Measurements from ENCODE around the gene CGNL1. TPM values are rescaled to one million over a fixed set of nuclear protein-coding genes. Genes with fewer than 3 reads are reported as not detected.

CGNL1 gene
- polyA plus RNA-seq, 1 donor, result 7.8 TPM

DNA sequence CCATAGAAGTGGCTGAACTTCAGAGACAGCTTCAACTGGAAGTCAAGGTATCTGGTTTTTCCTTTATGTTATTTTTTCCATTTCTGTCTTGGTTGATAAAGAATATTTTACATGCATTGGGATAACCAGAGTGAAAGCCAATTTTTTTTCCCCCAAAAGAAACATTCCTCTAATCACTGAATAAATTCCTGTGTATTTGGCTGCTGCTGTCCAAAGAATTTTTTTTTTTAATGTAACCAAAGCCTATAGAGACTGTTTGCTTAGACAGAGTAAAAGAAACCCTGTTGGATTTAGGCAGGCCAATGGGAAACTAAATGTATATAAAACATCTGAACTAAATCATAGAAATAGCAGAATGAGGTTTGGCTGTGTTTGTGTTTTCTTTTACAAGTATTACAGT lies 75.2 kb downstream of the CGNL1 start:
- no peaks in the 10 kb centered on the region for H3K27me3 ChIP-seq (ENCODE audit: control insufficient read depth, insufficient read depth, low read length)
- no peak overlapping the region for H3K4me3 ChIP-seq (ENCODE audit: low read length)
- no peak for DNase-seq
- no peaks in the 10 kb centered on the region for H3K4me1 ChIP-seq (ENCODE audit: control insufficient read depth, insufficient read depth, low read length)
- no peak overlapping the region for H3K27ac ChIP-seq (ENCODE audit: low read length)
- no peaks in the 10 kb centered on the region for H3K9me3 ChIP-seq (ENCODE audit: control insufficient read depth, low read depth, low read length)
- H3K36me3 ChIP-seq (ENCODE audit: control insufficient read depth, insufficient read depth, low read length), result peaks cover 5% of the 10 kb centered on the region

DNA sequence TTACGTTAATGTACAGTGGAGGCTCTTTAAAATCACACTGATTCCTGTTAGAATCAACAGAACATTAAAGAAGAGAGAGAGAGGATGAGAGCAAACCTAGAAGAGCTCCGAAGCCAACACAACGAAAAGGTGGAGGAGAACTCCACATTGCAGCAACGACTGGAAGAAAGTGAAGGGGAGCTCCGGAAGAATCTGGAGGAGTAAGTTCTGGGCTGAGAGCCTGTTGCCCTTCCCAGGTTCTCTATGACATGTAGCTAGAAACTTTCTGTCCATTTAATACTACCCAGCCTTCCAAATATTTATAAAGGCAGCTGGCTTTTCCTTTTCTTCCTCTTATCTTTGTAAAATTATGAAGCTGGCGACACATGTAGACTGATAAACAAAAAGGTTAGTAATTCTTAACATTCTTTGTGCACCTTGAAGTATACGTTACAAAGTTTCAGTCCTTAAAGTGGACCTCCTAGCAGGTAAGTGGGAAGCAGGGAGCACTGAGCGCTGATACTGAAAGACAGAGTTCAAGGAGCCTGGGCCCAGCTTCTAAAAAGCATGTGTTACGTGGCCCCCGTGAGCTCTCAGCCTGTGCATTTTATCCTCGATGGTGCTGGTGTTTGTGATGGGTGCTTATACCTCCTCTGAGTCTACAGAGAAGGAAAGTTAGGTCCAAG lies 75.9 kb downstream of the CGNL1 start:
- Histone ChIP-seq H3K9me3 (ENCODE audit: control insufficient read depth, low read depth, low read length) (no peaks in the 10 kb centered on the region), H3K27me3 (ENCODE audit: control insufficient read depth, insufficient read depth, low read length) (no peaks in the 10 kb centered on the region), H3K36me3 (ENCODE audit: control insufficient read depth, insufficient read depth, low read length) (peaks cover 5% of the 10 kb centered on the region), H3K27ac (ENCODE audit: low read length) (no peak overlapping the region), H3K4me1 (ENCODE audit: control insufficient read depth, insufficient read depth, low read length) (no peaks in the 10 kb centered on the region), H3K4me3 (ENCODE audit: low read length) (no peak overlapping the region)
- no CpG with 5 or more reads among the region's 11 CpGs for WGBS (ENCODE audit: insufficient coverage, low lambda C conversion rate)
- no peak for DNase-seq

GRCh38 chr15:57455929-57456328 lies 79.6 kb downstream of the CGNL1 start:
- no peaks in the 10 kb centered on the region for H3K27me3 ChIP-seq (ENCODE audit: control insufficient read depth, insufficient read depth, low read length)
- no peak overlapping the region for H3K27ac ChIP-seq (ENCODE audit: low read length)
- H3K4me1 ChIP-seq (ENCODE audit: control insufficient read depth, insufficient read depth, low read length), result no peaks in the 10 kb centered on the region
- no peak overlapping the region for H3K4me3 ChIP-seq (ENCODE audit: low read length)
- WGBS (ENCODE audit: insufficient coverage, low lambda C conversion rate), result no CpG with 5 or more reads among the region's 2 CpGs
- H3K36me3 ChIP-seq (ENCODE audit: control insufficient read depth, insufficient read depth, low read length), result peaks cover 5% of the 10 kb centered on the region
- DNase-seq, result no peak
- H3K9me3 ChIP-seq (ENCODE audit: control insufficient read depth, low read depth, low read length), result no peaks in the 10 kb centered on the region

GRCh38 chr15:57456559-57456958 lies 80.3 kb downstream of the CGNL1 start:
- H3K4me3 ChIP-seq (ENCODE audit: low read length), result no peak overlapping the region
- no CpG with 5 or more reads among the region's 4 CpGs for WGBS (ENCODE audit: insufficient coverage, low lambda C conversion rate)

GRCh38 chr15:57457726-57458125 lies 81.4 kb downstream of the CGNL1 start:
- no peak overlapping the region for H3K27ac ChIP-seq (ENCODE audit: low read length)
- H3K4me3 ChIP-seq (ENCODE audit: low read length), result no peak overlapping the region
- DNase-seq, result no peak
- no CpG with 5 or more reads among the region's 3 CpGs for WGBS (ENCODE audit: insufficient coverage, low lambda C conversion rate)
- no peaks in the 10 kb centered on the region for H3K4me1 ChIP-seq (ENCODE audit: control insufficient read depth, insufficient read depth, low read length)
- H3K9me3 ChIP-seq (ENCODE audit: control insufficient read depth, low read depth, low read length), result no peaks in the 10 kb centered on the region
- peaks cover 5% of the 10 kb centered on the region for H3K36me3 ChIP-seq (ENCODE audit: control insufficient read depth, insufficient read depth, low read length)
- H3K27me3 ChIP-seq (ENCODE audit: control insufficient read depth, insufficient read depth, low read length), result no peaks in the 10 kb centered on the region

More at GRCh38 chr15:57456559-57456958, 80.3 kb downstream of the CGNL1 start:
- Histone ChIP-seq H3K4me1 (ENCODE audit: control insufficient read depth, insufficient read depth, low read length) (no peaks in the 10 kb centered on the region), H3K27me3 (ENCODE audit: control insufficient read depth, insufficient read depth, low read length) (no peaks in the 10 kb centered on the region), H3K27ac (ENCODE audit: low read length) (no peak overlapping the region), H3K9me3 (ENCODE audit: control insufficient read depth, low read depth, low read length) (no peaks in the 10 kb centered on the region), H3K36me3 (ENCODE audit: control insufficient read depth, insufficient read depth, low read length) (peaks cover 5% of the 10 kb centered on the region)
- DNase-seq, result no peak

GRCh38 chr15:57458356-57458781 lies 82.1 kb downstream of the CGNL1 start:
- H3K9me3 ChIP-seq (ENCODE audit: control insufficient read depth, low read depth, low read length), result no peaks in the 10 kb centered on the region
- H3K4me1 ChIP-seq (ENCODE audit: control insufficient read depth, insufficient read depth, low read length), result no peaks in the 10 kb centered on the region
- H3K27me3 ChIP-seq (ENCODE audit: control insufficient read depth, insufficient read depth, low read length), result no peaks in the 10 kb centered on the region
- WGBS (ENCODE audit: insufficient coverage, low lambda C conversion rate), result no CpG with 5 or more reads among the region's 7 CpGs
- no peak overlapping the region for H3K4me3 ChIP-seq (ENCODE audit: low read length)
- peaks cover 4% of the 10 kb centered on the region for H3K36me3 ChIP-seq (ENCODE audit: control insufficient read depth, insufficient read depth, low read length)
- no peak overlapping the region for H3K27ac ChIP-seq (ENCODE audit: low read length)
- DNase-seq, result peak in 1 of 2 donors; percentile 30

- Histone ChIP-seq H3K9me3 (ENCODE audit: control insufficient read depth, low read depth, low read length) (no peaks in the 10 kb centered on the region), H3K4me3 (ENCODE audit: low read length) (no peak overlapping the region), H3K4me1 (ENCODE audit: control insufficient read depth, insufficient read depth, low read length) (no peaks in the 10 kb centered on the region), H3K27me3 (ENCODE audit: control insufficient read depth, insufficient read depth, low read length) (no peaks in the 10 kb centered on the region), H3K27ac (ENCODE audit: low read length) (no peak overlapping the region), H3K36me3 (ENCODE audit: control insufficient read depth, insufficient read depth, low read length) (no peaks in the 10 kb centered on the region)
- WGBS (ENCODE audit: insufficient coverage, low lambda C conversion rate), result 100% methylated on average over 2 of the region's 3 CpGs
- DNase-seq, result no peak
Measured at GRCh38 chr15:57460208-57460816, 84.0 kb downstream of the CGNL1 start.

DNA sequence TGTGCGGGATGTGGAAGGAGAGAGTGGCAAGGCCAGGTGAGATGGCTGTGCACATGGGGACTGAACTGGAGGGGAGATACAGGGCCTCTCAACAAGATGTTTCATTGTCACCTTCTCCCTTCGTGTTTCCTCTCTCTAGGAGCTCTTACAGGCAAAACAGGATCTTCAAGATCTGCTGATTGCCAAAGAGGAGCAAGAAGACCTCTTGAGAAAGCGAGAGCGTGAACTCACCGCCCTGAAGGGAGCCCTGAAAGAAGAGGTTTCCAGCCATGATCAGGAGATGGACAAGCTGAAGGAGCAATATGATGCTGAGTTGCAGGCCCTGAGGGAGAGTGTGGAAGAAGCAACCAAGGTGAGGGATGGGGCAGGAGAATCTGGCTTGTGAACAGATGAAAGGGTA lies 85.2 kb downstream of the CGNL1 start:
- no peaks in the 10 kb centered on the region for H3K9me3 ChIP-seq (ENCODE audit: control insufficient read depth, low read depth, low read length)
- H3K4me3 ChIP-seq (ENCODE audit: low read length), result no peak overlapping the region
- H3K4me1 ChIP-seq (ENCODE audit: control insufficient read depth, insufficient read depth, low read length), result no peaks in the 10 kb centered on the region
- DNase-seq, result no peak
- H3K36me3 ChIP-seq (ENCODE audit: control insufficient read depth, insufficient read depth, low read length), result no peaks in the 10 kb centered on the region
- H3K27ac ChIP-seq (ENCODE audit: low read length), result no peak overlapping the region
- H3K27me3 ChIP-seq (ENCODE audit: control insufficient read depth, insufficient read depth, low read length), result no peaks in the 10 kb centered on the region
- no CpG with 5 or more reads among the region's 5 CpGs for WGBS (ENCODE audit: insufficient coverage, low lambda C conversion rate)

DNA sequence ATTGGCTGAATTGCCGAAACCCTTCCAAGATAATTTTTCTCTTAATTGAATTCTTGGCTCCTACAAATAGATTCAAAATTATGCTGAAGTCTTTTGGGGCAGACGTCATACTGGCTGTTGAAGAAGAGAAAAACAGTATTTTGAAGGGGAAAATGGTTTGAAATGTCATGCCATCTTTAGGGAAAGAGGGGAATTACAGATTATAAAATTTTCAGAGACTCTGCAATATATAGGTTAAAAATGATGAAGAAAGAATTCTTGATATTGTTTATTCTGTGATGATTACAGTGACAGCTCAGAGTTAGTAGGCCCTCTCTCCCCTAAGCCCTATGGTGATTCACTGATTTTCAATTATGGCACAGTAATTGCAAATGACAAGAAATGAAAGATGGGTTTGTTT lies 86.1 kb downstream of the CGNL1 start:
- H3K4me1 ChIP-seq (ENCODE audit: control insufficient read depth, insufficient read depth, low read length), result no peaks in the 10 kb centered on the region

GRCh38 chr15:57463360-57463759 lies 87.1 kb downstream of the CGNL1 start:
- H3K36me3 ChIP-seq (ENCODE audit: control insufficient read depth, insufficient read depth, low read length), result no peaks in the 10 kb centered on the region
- DNase-seq, result no peak
- H3K9me3 ChIP-seq (ENCODE audit: control insufficient read depth, low read depth, low read length), result no peaks in the 10 kb centered on the region
- no peak overlapping the region for H3K27ac ChIP-seq (ENCODE audit: low read length)
- H3K27me3 ChIP-seq (ENCODE audit: control insufficient read depth, insufficient read depth, low read length), result no peaks in the 10 kb centered on the region
- no CpG with 5 or more reads among the region's 7 CpGs for WGBS (ENCODE audit: insufficient coverage, low lambda C conversion rate)
- H3K4me1 ChIP-seq (ENCODE audit: control insufficient read depth, insufficient read depth, low read length), result no peaks in the 10 kb centered on the region
- no peak overlapping the region for H3K4me3 ChIP-seq (ENCODE audit: low read length)

More for the DNA sequence above, 86.1 kb downstream of the CGNL1 start:
- no peak for DNase-seq
- Histone ChIP-seq H3K27ac (ENCODE audit: low read length) (no peak overlapping the region), H3K4me3 (ENCODE audit: low read length) (no peak overlapping the region), H3K9me3 (ENCODE audit: control insufficient read depth, low read depth, low read length) (no peaks in the 10 kb centered on the region), H3K36me3 (ENCODE audit: control insufficient read depth, insufficient read depth, low read length) (no peaks in the 10 kb centered on the region), H3K27me3 (ENCODE audit: control insufficient read depth, insufficient read depth, low read length) (no peaks in the 10 kb centered on the region)
- WGBS (ENCODE audit: insufficient coverage, low lambda C conversion rate), result 83% methylated on average over 1 of the region's 2 CpGs

DNA sequence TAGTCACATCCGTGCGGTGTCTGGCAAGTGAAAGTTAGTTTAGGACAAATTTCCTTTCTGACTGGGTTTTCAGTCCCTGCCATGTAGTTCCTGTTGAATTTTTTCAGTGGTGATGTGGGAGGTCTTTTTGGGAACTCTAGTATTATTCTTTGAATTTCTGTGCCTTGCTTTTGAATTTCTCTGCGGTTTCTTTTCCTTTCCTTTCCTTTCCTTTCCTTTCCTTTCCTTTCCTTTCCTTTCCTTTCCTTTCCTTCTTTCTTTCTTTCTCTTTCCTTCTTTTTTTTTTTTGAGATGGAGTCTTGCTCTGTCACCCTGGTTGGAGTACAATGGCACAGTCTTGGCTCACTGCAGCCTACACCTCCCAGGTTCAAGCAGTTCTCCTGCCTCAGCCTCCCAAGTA lies 88.2 kb downstream of the CGNL1 start:
- WGBS (ENCODE audit: insufficient coverage, low lambda C conversion rate), result 100% methylated on average over 2 of the region's 3 CpGs
- DNase-seq, result no peak
- Histone ChIP-seq H3K27me3 (ENCODE audit: control insufficient read depth, insufficient read depth, low read length) (no peaks in the 10 kb centered on the region), H3K4me3 (ENCODE audit: low read length) (no peak overlapping the region), H3K9me3 (ENCODE audit: control insufficient read depth, low read depth, low read length) (no peaks in the 10 kb centered on the region), H3K27ac (ENCODE audit: low read length) (no peak overlapping the region), H3K36me3 (ENCODE audit: control insufficient read depth, insufficient read depth, low read length) (no peaks in the 10 kb centered on the region), H3K4me1 (ENCODE audit: control insufficient read depth, insufficient read depth, low read length) (no peaks in the 10 kb centered on the region)
